HG02588 (cell line): ENCODE data around the gene USO1.
A peak's percentile ranks its signal among the peaks of the same experiment; 100 is the strongest.
"Not testable (repeated sequence)": the region's sequence is repeated elsewhere in the genome, so short reads cannot be mapped to it uniquely, and the experiment has no call there.

Experiments used
- ATAC-seq: cut with Tn5 transposase; IDR thresholded peaks from one replicate; pipeline ENCODE4 v1.9.1; 2021; ENCODE audit warnings: mild to moderate bottlenecking, moderate library complexity; ENCODE audit not compliant: unreplicated experiment

USO1 gene

GRCh38 chr4:75714011-75714410, 10.4 kb upstream of the USO1 start:
- no peak for ATAC-seq

- ATAC-seq: no peak
These were observed 9.7 kb upstream of the USO1 start for GRCh38 chr4:75714704-75715103.

- ATAC-seq: no peak
These were observed 9.1 kb upstream of the USO1 start for GRCh38 chr4:75715105-75715799.

GRCh38 chr4:75716054-75716453, 8.3 kb upstream of the USO1 start:
- ATAC-seq: not testable (repeated sequence)

- no peak for ATAC-seq
These were observed 7.0 kb upstream of the USO1 start for GRCh38 chr4:75717408-75717807.

GRCh38 chr4:75718529-75718928, 5.8 kb upstream of the USO1 start:
- ATAC-seq: no peak

- no peak for ATAC-seq
These were observed 2.0 kb upstream of the USO1 start for GRCh38 chr4:75722417-75722816.

GRCh38 chr4:75723163-75724065, 963 bp upstream of the USO1 start:
- no peak for ATAC-seq

- ATAC-seq: peak; percentile 54
These were observed 719 bp downstream of the USO1 start for GRCh38 chr4:75724867-75725724.

GRCh38 chr4:75725942-75726538, 1.7 kb downstream of the USO1 start:
- ATAC-seq: not testable (repeated sequence)

- ATAC-seq: no peak
These were observed 2.2 kb downstream of the USO1 start for GRCh38 chr4:75726577-75726976.

- ATAC-seq: no peak
These were observed 2.7 kb downstream of the USO1 start for GRCh38 chr4:75727073-75727472.

GRCh38 chr4:75729836-75730235, 5.5 kb downstream of the USO1 start:
- no peak for ATAC-seq

- ATAC-seq: no peak
These were observed 9.0 kb downstream of the USO1 start for GRCh38 chr4:75733369-75733768.

- ATAC-seq: no peak
These were observed 11.1 kb downstream of the USO1 start for GRCh38 chr4:75735525-75735924.

- no peak for ATAC-seq
These were observed 12.5 kb downstream of the USO1 start for GRCh38 chr4:75736862-75737261.

- no peak for ATAC-seq
These were observed 13.0 kb downstream of the USO1 start for GRCh38 chr4:75737398-75737797.

- no peak for ATAC-seq
These were observed 16.6 kb downstream of the USO1 start for GRCh38 chr4:75741027-75741426.

- ATAC-seq: no peak
These were observed 18.1 kb downstream of the USO1 start for GRCh38 chr4:75742451-75742850.

GRCh38 chr4:75745161-75745560, 20.8 kb downstream of the USO1 start:
- no peak for ATAC-seq

GRCh38 chr4:75745721-75746199, 21.4 kb downstream of the USO1 start:
- no peak for ATAC-seq
